NB4 (cell line): ENCODE results near the gene RDX.

Source experiments
- DNase-seq: peaks from one replicate; pipeline ENCODE4 v3.0.0; 2010; ENCODE audit warnings: low read depth
- H3K4me3 ChIP-seq: one replicate; pipeline ENCODE4 v1.5.1; 2011; ENCODE audit warnings: mild to moderate bottlenecking, low read depth, low read length, moderate library complexity
- CTCF ChIP-seq: IDR thresholded peaks from one replicate; pipeline ENCODE4 v1.5.1; 2012; ENCODE audit warnings: low read depth, low read length
- MAX ChIP-seq: IDR thresholded peaks from 2 replicates; pipeline ENCODE4 v1.6.1; 2011; ENCODE audit warnings: low read depth, low read length
- MYC ChIP-seq: IDR thresholded peaks from 2 replicates; pipeline ENCODE4 v1.6.1; 2011; ENCODE audit warnings: low read depth, low read length
- POLR2A ChIP-seq: IDR thresholded peaks from 2 replicates; pipeline ENCODE4 v1.6.1; 2011; ENCODE audit warnings: mild to moderate bottlenecking; ENCODE audit not compliant: insufficient read length; ENCODE audit errors: extremely low read depth

RDX gene

GRCh38 chr11:110327508-110327907 is 31.1 kb upstream of the RDX start:
- no peak for DNase-seq

GRCh38 chr11:110323786-110324185 is 27.4 kb upstream of the RDX start:
- H3K4me3 ChIP-seq: no peak overlapping the region
- no peak for TF ChIP-seq MAX
- no peak for TF ChIP-seq MYC
- no peak for TF ChIP-seq POLR2A
- no peak for TF ChIP-seq CTCF
- DNase-seq: no peak

More at GRCh38 chr11:110327508-110327907, 31.1 kb upstream of the RDX start:
- no peak overlapping the region for H3K4me3 ChIP-seq
- TF ChIP-seq POLR2A (no peak), MYC (no peak), MAX (no peak), CTCF (no peak)

GRCh38 chr11:110319501-110319900 is 23.1 kb upstream of the RDX start:
- DNase-seq: no peak
- H3K4me3 ChIP-seq: no peak overlapping the region
- no peak for TF ChIP-seq MAX
- TF ChIP-seq MYC: no peak
- TF ChIP-seq CTCF: no peak
- no peak for TF ChIP-seq POLR2A

- no peak for TF ChIP-seq CTCF
- no peak for TF ChIP-seq MYC
- TF ChIP-seq POLR2A: no peak
- TF ChIP-seq MAX: no peak
- DNase-seq: no peak
- H3K4me3 ChIP-seq: no peak overlapping the region
These were observed 22.4 kb upstream of the RDX start for GRCh38 chr11:110318638-110319404.

- TF ChIP-seq MYC (no peak), POLR2A (no peak), MAX (no peak), CTCF (no peak)
- DNase-seq: no peak
- no peak overlapping the region for H3K4me3 ChIP-seq
These were observed 21.1 kb upstream of the RDX start for GRCh38 chr11:110317516-110317932.
